Measurements from ENCODE around the gene NCAM1.
"Not testable (repeated sequence)": the region's sequence is repeated elsewhere in the genome, so short reads cannot be mapped to it uniquely, and the experiment has no call there.

The NCAM1 gene

GRCh38 chr11:112961146-112961668 lies at the start of gene NCAM1:
NCAM1 (plus strand) TSS chr11:112961420.
- DNase-seq, result no peak

GRCh38 chr11:112922606-112923005 lies 38.6 kb upstream of the NCAM1 start:
- DNase-seq, result no peak

- not testable (repeated sequence) for DNase-seq
These were observed 36.4 kb upstream of the NCAM1 start for GRCh38 chr11:112924836-112925235.

- no peak for DNase-seq
These were observed 35.5 kb upstream of the NCAM1 start for GRCh38 chr11:112925516-112926310.

- DNase-seq, result no peak
These were observed 33.1 kb upstream of the NCAM1 start for GRCh38 chr11:112928136-112928535.

- no peak for DNase-seq
These were observed 31.8 kb upstream of the NCAM1 start for GRCh38 chr11:112929432-112929831.

GRCh38 chr11:112931703-112932102 lies 29.5 kb upstream of the NCAM1 start:
- no peak for DNase-seq

GRCh38 chr11:112932593-112932992 lies 28.6 kb upstream of the NCAM1 start:
- no peak for DNase-seq

GRCh38 chr11:112933970-112934369 lies 27.2 kb upstream of the NCAM1 start:
- no peak for DNase-seq

GRCh38 chr11:112941104-112941503 lies 20.1 kb upstream of the NCAM1 start:
- no peak for DNase-seq

GRCh38 chr11:112942966-112943643 lies 18.1 kb upstream of the NCAM1 start:
- DNase-seq, result no peak

GRCh38 chr11:112946866-112947265 lies 14.4 kb upstream of the NCAM1 start:
- DNase-seq, result no peak

GRCh38 chr11:112949781-112950575 lies 11.2 kb upstream of the NCAM1 start:
- no peak for DNase-seq

GRCh38 chr11:112958670-112959069 lies 2.5 kb upstream of the NCAM1 start:
- DNase-seq, result no peak

GRCh38 chr11:112961751-112962578 lies 745 bp downstream of the NCAM1 start:
- DNase-seq, result no peak

GRCh38 chr11:112962579-112963367 lies 1.6 kb downstream of the NCAM1 start:
- no peak for DNase-seq

GRCh38 chr11:112963368-112963955 lies 2.2 kb downstream of the NCAM1 start:
- no peak for DNase-seq

GRCh38 chr11:112965656-112966055 lies 4.4 kb downstream of the NCAM1 start:
- no peak for DNase-seq

- no peak for DNase-seq
These were observed 5.3 kb downstream of the NCAM1 start for GRCh38 chr11:112966561-112966960.

- DNase-seq, result no peak
These were observed 5.9 kb downstream of the NCAM1 start for GRCh38 chr11:112967082-112967481.

Measured in activated T-cell treated with anti-CD3 and anti-CD28 coated beads, Interleukin-2, amount 50 U/mL, for 1 hour (primary cell).